AG10803 (cell line): ENCODE measurements around the gene PHAF1.

ENCODE experiments used
- DNase-seq: peaks from one replicate; pipeline ENCODE4 v3.0.0; 2010; ENCODE audit warnings: low read depth
- H3K4me3 ChIP-seq: 2 replicates; pipeline ENCODE4 v1.5.1; 2011; ENCODE audit warnings: mild to moderate bottlenecking, low read length, control low read depth
- TF ChIP-seq, protein P1 (sequence below): conservative IDR thresholded peaks from 2 replicates; pipeline ENCODE4 v1.5.1; 2011; ENCODE audit warnings: mild to moderate bottlenecking, low read length, control low read depth, inconsistent platforms

PHAF1 gene

DNA sequence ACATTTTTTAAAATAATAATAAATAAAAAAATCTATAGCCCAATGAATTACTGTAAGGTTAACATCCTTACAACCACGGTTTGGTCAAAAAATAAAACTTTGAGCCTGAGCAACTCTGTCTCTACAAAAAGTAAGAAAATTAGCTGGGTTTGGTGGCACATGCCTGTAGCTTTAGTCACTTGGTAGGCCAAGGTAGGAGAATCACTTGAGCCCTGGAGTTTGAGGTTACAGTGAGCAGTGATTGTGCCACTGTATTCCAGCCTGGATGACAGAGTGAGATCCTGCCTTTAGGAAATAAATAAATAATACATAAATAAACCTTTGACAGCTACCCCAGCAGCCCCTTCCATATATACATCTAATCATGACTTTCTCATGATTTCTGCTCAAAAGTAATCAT lies 26.9 kb upstream of the PHAF1 start:
- TF ChIP-seq, protein P1, sequence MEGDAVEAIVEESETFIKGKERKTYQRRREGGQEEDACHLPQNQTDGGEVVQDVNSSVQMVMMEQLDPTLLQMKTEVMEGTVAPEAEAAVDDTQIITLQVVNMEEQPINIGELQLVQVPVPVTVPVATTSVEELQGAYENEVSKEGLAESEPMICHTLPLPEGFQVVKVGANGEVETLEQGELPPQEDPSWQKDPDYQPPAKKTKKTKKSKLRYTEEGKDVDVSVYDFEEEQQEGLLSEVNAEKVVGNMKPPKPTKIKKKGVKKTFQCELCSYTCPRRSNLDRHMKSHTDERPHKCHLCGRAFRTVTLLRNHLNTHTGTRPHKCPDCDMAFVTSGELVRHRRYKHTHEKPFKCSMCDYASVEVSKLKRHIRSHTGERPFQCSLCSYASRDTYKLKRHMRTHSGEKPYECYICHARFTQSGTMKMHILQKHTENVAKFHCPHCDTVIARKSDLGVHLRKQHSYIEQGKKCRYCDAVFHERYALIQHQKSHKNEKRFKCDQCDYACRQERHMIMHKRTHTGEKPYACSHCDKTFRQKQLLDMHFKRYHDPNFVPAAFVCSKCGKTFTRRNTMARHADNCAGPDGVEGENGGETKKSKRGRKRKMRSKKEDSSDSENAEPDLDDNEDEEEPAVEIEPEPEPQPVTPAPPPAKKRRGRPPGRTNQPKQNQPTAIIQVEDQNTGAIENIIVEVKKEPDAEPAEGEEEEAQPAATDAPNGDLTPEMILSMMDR, result no peak
- H3K4me3 ChIP-seq, result no peak overlapping the region

DNA sequence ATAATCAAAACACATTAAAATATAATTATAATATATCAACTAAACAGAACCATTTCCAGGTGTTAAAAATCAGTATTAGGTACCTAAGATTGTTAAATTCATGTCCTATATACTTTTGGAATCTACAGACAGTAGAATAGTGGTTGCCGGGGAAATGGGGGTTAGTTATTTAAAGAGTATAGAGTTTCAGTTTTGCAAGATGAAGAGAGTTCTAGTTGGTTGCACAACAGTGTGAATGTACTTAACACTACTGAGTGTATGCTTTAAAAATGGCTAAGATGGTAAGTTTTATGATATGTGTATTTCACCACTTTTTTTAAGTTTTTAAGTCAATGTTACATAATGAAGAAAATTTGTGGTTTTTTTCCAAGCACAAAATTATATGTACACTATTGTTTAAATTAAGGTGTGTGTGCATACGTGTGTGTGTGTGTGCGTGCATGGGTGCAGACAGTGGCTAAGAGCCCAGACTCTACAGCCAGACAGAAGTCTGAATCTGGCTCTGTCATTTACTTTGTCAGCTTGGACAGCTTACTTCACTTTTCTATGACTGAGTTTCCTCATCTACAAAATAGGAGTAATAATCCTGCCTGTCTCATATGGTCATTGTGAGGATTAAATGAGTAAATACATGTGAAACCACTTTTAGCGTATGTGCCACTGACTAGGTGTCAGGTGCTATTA lies 25.3 kb upstream of the PHAF1 start:
- TF ChIP-seq, protein P1, result no peak
- DNase-seq, result no peak
- no peak overlapping the region for H3K4me3 ChIP-seq

More for the DNA sequence above, 26.9 kb upstream of the PHAF1 start:
- DNase-seq, result peak; percentile 31

DNA sequence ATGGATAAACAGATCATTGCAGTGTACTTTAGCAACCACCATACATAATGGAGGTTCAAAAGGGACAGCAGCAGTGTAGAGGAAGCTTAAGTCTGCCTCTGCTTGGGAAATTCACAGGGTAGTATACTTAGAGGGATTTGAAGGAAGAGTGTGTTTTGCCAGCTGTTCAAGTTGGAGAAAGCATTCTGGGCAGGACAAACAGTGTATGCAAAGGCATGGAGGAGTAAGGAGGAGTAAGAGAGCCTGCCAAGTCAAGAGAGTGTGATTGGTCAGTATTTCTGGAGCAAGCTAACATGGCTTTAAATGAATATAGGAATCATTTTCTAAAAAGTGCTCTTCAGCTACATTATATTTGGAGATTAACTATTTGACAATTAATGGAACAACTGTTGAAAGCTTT lies 22.9 kb upstream of the PHAF1 start:
- TF ChIP-seq, protein P1, result no peak
- no peak overlapping the region for H3K4me3 ChIP-seq
- DNase-seq, result peak; percentile 38

DNA sequence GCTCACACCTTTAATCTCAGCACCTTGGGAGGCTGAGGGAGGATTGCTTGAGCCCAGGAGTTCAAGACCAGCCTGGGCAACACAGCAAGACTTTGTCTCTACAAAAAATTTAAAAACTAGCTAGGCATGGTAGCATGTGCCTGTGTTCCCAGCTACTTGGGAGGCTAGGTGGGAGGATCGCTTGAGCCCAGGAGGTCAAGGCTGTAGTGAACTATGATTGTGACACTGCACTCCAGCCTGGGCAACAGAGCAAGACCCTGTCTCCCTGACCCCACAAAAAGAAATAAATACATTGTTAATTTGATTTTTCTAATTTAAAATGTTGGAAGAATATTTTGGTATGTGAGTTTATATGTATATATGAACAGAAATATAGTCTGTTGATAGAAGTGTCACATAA lies 22.4 kb upstream of the PHAF1 start:
- no peak overlapping the region for H3K4me3 ChIP-seq
- no peak for DNase-seq
- TF ChIP-seq, protein P1, result no peak

DNA sequence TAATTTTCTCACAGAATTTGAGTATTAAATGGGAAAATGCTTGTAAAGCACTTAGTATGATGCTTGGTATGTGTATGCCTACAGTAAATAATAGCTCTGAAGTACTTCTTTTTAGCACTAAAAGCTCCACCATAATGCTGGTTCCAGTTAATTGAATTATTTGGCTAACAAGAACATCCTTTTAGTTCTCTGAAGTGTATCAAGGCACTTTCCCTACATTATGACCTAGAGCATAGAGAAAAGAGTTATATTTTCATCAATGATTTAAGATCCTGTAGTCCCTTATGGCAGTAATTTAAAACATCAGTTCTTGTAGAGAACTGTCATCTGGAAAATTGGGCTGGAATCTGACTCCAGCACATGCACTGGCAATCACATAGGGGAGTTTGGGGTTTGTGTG lies 21.9 kb upstream of the PHAF1 start:
- TF ChIP-seq, protein P1, result no peak
- no peak overlapping the region for H3K4me3 ChIP-seq
- no peak for DNase-seq

DNA sequence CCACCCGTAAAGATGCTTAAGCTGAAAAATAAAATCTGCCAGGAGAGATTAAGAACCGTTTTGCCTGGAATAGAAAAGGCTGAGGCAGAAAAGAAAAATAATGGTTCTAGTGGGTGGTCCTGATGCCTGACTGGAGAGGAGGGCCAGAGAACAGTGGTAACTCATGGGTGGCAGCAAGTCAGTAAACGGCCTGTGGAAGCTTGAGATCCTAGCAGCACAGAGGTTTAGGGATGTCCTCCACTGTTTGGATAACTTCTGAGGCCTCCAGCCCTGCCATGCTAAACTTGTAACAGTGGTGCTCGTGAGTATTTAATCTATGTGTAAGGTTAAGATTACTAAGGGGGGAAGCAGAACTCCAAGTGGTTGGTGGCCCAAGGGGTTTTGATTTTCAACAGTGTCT lies 21.2 kb upstream of the PHAF1 start:
- TF ChIP-seq, protein P1, result no peak

DNA sequence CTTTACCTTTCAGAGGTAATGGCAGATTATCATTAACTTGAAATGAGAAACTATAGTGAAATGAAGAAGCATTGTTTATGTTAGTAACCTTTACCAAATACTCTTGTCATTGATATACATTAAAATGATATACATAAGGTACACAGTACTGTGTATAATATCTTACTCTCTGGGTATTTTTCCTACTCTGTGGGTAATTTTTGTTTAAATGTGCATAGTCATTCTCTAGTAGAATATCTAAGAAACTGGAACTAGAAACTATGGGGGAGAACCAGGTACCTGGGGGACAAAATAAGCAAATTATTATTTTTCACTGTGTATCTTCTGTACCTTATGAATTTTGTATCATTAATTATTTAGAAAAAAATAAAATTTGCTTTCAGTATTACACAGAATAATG lies 20.6 kb upstream of the PHAF1 start:
- TF ChIP-seq, protein P1, result no peak
- no peak for DNase-seq
- no peak overlapping the region for H3K4me3 ChIP-seq

More for the DNA sequence above, 21.2 kb upstream of the PHAF1 start:
- DNase-seq, result no peak
- H3K4me3 ChIP-seq, result no peak overlapping the region
